PC-9 (cell line): ENCODE measurements around the gene OCEL1.

Experiments
- EZH2 ChIP-seq: fragments of 200-600 bp; sonication (generic); IDR thresholded peaks from 2 replicates; pipeline ENCODE4 v1.8.0; 2017; ENCODE audit warnings: antibody characterized with exemption, low read depth
- TF ChIP-seq, protein P1 (sequence below): fragments of 200-600 bp; sonication (generic); conservative IDR thresholded peaks from 2 replicates; pipeline ENCODE4 v1.6.1; 2017; ENCODE audit warnings: mixed run types, antibody characterized with exemption, mild to moderate bottlenecking, moderate library complexity

DNA sequence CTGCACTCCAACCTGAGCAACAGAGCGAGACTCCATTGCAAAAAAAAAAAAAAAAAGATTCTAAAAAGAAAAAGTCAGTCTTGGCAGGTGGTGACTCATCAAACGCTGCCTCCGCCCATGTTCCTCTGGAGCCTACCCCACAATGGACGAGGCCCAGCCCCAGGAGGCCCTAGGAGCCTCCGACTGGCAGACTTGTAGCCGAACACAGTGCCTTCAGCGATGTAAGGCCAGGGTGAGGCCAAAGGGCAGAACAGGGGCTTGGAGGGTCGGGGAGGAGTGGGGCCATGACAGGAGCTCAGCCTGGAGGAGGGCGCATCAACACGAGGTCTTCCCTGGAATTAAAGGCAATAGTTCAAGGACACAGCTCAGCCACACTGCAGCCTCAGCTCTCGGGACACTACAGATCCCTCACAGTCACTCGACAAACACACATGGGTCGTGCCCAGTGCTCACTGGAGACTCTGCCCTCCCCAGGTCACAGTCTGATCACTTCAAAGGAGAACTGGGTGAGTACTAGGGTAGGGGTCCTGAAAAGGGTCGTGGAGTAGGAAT lies 5.7 kb upstream of the OCEL1 start:
- TF ChIP-seq, protein P1, sequence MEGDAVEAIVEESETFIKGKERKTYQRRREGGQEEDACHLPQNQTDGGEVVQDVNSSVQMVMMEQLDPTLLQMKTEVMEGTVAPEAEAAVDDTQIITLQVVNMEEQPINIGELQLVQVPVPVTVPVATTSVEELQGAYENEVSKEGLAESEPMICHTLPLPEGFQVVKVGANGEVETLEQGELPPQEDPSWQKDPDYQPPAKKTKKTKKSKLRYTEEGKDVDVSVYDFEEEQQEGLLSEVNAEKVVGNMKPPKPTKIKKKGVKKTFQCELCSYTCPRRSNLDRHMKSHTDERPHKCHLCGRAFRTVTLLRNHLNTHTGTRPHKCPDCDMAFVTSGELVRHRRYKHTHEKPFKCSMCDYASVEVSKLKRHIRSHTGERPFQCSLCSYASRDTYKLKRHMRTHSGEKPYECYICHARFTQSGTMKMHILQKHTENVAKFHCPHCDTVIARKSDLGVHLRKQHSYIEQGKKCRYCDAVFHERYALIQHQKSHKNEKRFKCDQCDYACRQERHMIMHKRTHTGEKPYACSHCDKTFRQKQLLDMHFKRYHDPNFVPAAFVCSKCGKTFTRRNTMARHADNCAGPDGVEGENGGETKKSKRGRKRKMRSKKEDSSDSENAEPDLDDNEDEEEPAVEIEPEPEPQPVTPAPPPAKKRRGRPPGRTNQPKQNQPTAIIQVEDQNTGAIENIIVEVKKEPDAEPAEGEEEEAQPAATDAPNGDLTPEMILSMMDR = no peak
- TF ChIP-seq EZH2 = no peak
